ENCODE measurements around the gene PEA15.
A peak's percentile ranks its signal among the peaks of the same experiment; 100 is the strongest.

The PEA15 gene

GRCh38 chr1:160260406-160261382, 55.5 kb downstream of the PEA15 start:
- Histone ChIP-seq H3K27ac (peak overlapping the region; percentile 92), H3K4me1 (ENCODE audit: control insufficient read depth in 1 of 2, insufficient read depth in 1 of 2, low read depth in 1 of 2, low read length in 1 of 2) (peaks cover 14 to 21% of the 10 kb centered on the region in 2 experiments), H3K27me3 (no peaks in the 10 kb centered on the region), H3K4me3 (ENCODE audit: low read depth in 1 of 2, low read length in 1 of 2) (peak overlapping the region; percentile 72 to 83), H3K36me3 (no peaks in the 10 kb centered on the region), H3K9me3 (no peaks in the 10 kb centered on the region)
- TF ChIP-seq CTCF (IDR thresholded peaks at IDR 0.05), result no peak

- Histone ChIP-seq H3K4me1 (ENCODE audit: control insufficient read depth in 1 of 2, insufficient read depth in 1 of 2, low read depth in 1 of 2, low read length in 1 of 2) (peaks cover 14 to 21% of the 10 kb centered on the region in 2 experiments), H3K27me3 (no peaks in the 10 kb centered on the region), H3K27ac (peak overlapping the region; percentile 92), H3K4me3 (ENCODE audit: low read depth in 1 of 2, low read length in 1 of 2) (peak overlapping the region; percentile 72 to 83), H3K9me3 (no peaks in the 10 kb centered on the region), H3K36me3 (no peaks in the 10 kb centered on the region)
- TF ChIP-seq CTCF (IDR thresholded peaks at IDR 0.05), result no peak
Measured at GRCh38 chr1:160261556-160261892, 56.3 kb downstream of the PEA15 start.

- TF ChIP-seq CTCF (IDR thresholded peaks at IDR 0.05), result peak; percentile 30
- H3K9me3 ChIP-seq, result no peaks in the 10 kb centered on the region
- H3K27me3 ChIP-seq, result no peaks in the 10 kb centered on the region
- peaks cover 14 to 21% of the 10 kb centered on the region in 2 experiments for H3K4me1 ChIP-seq (ENCODE audit: control insufficient read depth in 1 of 2, insufficient read depth in 1 of 2, low read depth in 1 of 2, low read length in 1 of 2)
- H3K27ac ChIP-seq, result peak within 1 kb of the TSS; percentile 92
- H3K36me3 ChIP-seq, result no peaks in the 10 kb centered on the region
- peak within 1 kb of the TSS; percentile 72 to 83 for H3K4me3 ChIP-seq (ENCODE audit: low read depth in 1 of 2, low read length in 1 of 2)
Measured at GRCh38 chr1:160261893-160262794, 57.0 kb downstream of the PEA15 start, which contains the start of gene DCAF8. TSS of gene DCAF8 (minus strand) at chr1:160262549. CDS start at chr1:160244008, 18,541 bp downstream.

GRCh38 chr1:160264795-160265307, 59.7 kb downstream of the PEA15 start:
- Histone ChIP-seq H3K36me3 (no peaks in the 10 kb centered on the region), H3K27ac (no peak overlapping the region), H3K4me3 (ENCODE audit: low read depth in 1 of 2, low read length in 1 of 2) (no peak overlapping the region), H3K9me3 (no peaks in the 10 kb centered on the region), H3K27me3 (no peaks in the 10 kb centered on the region), H3K4me1 (ENCODE audit: control insufficient read depth in 1 of 2, insufficient read depth in 1 of 2, low read depth in 1 of 2, low read length in 1 of 2) (peaks cover 14 to 21% of the 10 kb centered on the region in 2 experiments)
- no peak for TF ChIP-seq CTCF (IDR thresholded peaks at IDR 0.05)
